ENCODE results near the gene ZNF622.

DNA sequence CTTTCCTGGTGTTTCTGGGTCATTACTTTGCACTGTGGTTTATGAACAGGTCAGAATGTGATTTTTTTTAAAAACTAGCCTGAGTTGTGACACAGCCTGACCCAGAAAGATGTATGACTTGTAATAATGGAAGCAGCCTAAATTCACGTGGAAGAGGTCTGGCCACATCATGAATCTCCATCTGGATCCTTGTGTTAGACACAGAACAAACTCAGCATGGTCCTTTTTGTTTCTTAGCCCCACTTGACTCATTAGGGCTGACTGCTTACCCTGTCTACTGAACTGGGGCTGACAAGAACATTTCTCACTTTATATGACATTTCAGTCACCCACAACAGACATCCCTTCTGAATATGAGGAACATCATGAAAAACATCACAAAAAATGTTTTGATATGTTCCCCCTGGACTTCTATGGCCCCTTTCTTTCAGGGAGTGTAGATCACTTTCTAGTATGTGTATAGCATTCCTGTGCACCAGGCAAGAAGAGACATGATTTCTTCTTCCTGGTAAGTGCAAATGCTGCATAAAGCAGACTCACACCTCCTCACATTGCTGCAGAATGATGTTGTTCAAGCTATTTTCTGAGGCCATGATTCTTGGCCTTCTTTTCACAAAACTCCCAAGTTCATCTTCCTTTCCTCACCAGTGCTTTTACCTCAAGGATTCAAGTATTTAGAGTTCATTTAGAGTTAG, 52.3 kb downstream of the ZNF622 start:
- TF ChIP-seq, protein P1, sequence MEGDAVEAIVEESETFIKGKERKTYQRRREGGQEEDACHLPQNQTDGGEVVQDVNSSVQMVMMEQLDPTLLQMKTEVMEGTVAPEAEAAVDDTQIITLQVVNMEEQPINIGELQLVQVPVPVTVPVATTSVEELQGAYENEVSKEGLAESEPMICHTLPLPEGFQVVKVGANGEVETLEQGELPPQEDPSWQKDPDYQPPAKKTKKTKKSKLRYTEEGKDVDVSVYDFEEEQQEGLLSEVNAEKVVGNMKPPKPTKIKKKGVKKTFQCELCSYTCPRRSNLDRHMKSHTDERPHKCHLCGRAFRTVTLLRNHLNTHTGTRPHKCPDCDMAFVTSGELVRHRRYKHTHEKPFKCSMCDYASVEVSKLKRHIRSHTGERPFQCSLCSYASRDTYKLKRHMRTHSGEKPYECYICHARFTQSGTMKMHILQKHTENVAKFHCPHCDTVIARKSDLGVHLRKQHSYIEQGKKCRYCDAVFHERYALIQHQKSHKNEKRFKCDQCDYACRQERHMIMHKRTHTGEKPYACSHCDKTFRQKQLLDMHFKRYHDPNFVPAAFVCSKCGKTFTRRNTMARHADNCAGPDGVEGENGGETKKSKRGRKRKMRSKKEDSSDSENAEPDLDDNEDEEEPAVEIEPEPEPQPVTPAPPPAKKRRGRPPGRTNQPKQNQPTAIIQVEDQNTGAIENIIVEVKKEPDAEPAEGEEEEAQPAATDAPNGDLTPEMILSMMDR (IDR thresholded peaks at IDR 0.05): no peak
- TF ChIP-seq POLR2A (IDR thresholded peaks at IDR 0.05) (no peak), POLR2AphosphoS5 (IDR thresholded peaks at IDR 0.05) (no peak)
